ENCODE results near the gene CPPED1.

DNA sequence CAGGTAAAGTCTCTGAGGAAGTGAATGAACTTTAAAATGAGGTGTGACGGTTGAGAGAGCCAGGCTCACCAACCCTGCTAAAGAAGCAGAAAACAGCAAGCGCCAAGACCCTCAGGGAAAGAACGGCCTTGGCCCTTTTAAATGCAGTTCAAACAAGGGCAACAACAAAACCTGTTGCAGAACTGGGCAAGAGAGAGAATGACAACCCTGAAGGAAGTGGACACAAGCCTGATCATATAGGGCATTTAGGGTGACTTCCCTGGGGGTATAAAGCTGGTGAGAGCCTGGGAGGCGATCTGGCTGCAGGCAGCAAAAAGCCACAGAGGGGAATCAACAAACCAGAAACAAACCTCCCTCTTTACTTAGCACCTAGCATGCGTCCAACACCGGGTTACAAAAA, 1.0 kb downstream of the CPPED1 start:
- TF ChIP-seq, protein P1, sequence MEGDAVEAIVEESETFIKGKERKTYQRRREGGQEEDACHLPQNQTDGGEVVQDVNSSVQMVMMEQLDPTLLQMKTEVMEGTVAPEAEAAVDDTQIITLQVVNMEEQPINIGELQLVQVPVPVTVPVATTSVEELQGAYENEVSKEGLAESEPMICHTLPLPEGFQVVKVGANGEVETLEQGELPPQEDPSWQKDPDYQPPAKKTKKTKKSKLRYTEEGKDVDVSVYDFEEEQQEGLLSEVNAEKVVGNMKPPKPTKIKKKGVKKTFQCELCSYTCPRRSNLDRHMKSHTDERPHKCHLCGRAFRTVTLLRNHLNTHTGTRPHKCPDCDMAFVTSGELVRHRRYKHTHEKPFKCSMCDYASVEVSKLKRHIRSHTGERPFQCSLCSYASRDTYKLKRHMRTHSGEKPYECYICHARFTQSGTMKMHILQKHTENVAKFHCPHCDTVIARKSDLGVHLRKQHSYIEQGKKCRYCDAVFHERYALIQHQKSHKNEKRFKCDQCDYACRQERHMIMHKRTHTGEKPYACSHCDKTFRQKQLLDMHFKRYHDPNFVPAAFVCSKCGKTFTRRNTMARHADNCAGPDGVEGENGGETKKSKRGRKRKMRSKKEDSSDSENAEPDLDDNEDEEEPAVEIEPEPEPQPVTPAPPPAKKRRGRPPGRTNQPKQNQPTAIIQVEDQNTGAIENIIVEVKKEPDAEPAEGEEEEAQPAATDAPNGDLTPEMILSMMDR (IDR thresholded peaks at IDR 0.05): no peak
- TF ChIP-seq POLR2AphosphoS5 (IDR thresholded peaks at IDR 0.05): no peak

Measured in transverse colon (tissue), 4 donors.